GM18870 (cell line): ENCODE measurements around the gene LMAN1.

Experiments used
- ATAC-seq: cut with Tn5 transposase; IDR thresholded peaks from one replicate; pipeline ENCODE4 v1.9.1; 2021; ENCODE audit warnings: moderate library complexity; ENCODE audit not compliant: unreplicated experiment

The LMAN1 gene, protein sequence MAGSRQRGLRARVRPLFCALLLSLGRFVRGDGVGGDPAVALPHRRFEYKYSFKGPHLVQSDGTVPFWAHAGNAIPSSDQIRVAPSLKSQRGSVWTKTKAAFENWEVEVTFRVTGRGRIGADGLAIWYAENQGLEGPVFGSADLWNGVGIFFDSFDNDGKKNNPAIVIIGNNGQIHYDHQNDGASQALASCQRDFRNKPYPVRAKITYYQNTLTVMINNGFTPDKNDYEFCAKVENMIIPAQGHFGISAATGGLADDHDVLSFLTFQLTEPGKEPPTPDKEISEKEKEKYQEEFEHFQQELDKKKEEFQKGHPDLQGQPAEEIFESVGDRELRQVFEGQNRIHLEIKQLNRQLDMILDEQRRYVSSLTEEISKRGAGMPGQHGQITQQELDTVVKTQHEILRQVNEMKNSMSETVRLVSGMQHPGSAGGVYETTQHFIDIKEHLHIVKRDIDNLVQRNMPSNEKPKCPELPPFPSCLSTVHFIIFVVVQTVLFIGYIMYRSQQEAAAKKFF

GRCh38 chr18:59358712-59359575 is at the start of gene LMAN1:
Gene LMAN1, minus strand, starts transcription at chr18:59359265. Its CDS starts 21 bp downstream, at chr18:59359244.
- peak; percentile 71 for ATAC-seq

- peak; percentile 88 for ATAC-seq
Measured at GRCh38 chr18:59402432-59403090, 43.5 kb upstream of the LMAN1 start.

DNA sequence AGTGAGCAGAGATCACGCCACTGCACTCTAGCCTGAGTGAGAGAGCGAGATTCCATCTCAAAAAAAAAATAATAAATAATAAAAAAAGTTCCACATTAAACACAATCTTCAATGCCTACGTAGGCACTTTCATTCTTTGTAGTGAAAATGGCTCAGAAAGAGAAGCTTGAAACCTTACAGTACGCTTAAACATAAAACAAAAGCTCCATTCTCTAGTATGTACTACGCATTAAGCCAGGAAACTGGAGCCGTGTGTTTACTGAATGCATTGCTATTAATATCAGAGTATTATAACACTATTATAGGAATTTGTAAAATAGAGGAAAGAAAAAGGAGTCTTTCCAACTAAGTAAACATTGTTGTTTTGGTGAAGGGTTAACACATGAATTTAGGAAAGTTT is 41.3 kb upstream of the LMAN1 start:
- no peak for ATAC-seq

- no peak for ATAC-seq
Measured at GRCh38 chr18:59395226-59396175, 36.4 kb upstream of the LMAN1 start.

DNA sequence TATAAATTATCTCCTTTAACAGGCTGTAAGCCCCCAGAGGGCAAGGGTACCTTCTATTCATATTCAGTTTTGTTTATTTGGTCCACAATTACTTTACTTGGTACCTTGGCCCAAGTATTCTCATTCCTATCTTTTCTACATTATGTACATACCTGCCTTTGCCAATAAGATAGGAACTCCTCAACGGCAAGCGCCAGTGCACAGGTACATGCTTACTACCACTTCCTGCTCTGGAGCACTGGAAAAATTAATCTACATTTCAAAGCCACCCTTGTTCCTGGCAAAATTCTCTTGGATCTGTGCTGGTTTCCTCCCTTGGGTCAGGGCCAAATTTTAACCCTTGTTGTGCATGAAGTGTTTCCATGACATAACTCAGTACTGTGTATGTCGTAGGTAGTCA is 34.3 kb upstream of the LMAN1 start:
- ATAC-seq = no peak

- no peak for ATAC-seq
Measured at GRCh38 chr18:59388817-59389216, 29.8 kb upstream of the LMAN1 start.

DNA sequence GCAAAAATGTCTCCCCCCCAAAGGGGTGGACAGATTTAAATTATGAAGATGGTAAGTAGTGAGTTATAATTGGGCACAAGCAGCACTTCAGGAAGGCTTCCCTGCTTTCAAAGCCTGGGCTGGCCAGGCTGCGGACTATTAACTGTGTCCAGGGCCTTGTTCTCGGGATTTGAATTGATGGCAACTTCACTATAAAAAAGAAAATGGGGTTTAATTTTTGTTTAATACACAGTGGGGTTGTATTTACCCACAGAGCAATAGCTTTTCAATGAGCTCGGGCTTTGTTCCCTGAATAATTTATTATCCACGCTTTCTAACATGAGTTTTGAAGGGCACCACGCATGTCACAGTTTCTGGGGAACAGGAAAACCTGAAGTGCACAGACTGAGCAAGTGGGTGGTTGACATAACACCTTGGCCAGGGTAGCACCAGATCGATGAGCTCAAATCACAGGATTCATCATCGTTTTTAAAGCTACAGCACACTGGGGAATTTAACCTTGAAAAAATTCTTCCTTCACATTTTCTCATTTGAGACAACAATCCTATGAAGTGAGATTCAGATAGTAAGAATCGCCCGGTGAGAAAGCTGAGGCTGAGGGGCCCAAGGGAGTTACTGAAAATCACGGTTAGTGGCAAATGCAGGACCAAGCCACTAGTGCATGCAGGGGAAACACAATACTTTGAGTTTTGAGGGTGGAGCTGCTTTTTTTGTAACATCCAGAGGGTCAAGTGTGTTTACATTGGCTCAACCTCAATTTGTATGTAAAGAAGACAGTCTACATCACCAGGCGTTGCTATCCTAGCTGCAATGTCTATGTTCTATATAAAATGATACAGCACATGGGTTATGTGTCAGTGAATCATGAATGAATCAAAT is 28.9 kb upstream of the LMAN1 start:
- ATAC-seq = no peak

DNA sequence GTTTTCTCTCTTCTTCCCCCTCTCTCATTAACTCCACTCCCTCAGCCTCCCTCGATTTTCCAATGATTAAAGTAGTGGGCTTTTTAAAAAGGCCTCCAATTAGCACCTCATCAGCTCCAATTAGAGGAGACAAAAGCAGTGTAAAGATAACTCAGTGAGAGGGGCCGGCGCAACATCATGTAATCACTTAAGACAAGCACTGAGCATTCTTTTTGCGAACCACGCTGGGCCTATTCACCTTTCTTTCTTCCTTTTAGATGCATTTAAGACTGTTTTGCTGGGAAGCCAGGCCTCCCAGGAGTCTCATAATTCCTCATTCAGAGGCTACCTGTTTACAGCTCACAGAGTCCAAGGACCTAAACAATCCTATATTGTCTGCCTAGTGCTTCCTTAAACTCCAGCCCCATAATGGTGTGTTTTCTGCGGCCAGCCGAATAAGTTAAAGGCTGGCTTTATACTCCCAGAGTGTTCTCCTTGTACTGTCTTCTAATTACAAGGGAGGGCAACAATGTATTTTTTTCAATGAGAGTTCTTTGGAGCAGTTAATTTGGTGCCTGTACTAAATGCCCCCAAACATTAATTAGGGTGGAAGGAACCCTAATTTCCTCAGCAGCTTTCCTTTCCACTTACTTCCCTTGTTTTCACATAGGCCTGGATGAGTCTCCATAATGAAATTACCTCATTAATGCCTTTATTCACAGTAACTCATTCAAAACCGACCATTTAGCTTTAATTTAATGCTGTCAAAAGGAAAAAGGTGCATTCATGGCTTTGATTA is 28.0 kb upstream of the LMAN1 start:
- no peak for ATAC-seq

- no peak for ATAC-seq
Measured at GRCh38 chr18:59385191-59385590, 26.1 kb upstream of the LMAN1 start.

DNA sequence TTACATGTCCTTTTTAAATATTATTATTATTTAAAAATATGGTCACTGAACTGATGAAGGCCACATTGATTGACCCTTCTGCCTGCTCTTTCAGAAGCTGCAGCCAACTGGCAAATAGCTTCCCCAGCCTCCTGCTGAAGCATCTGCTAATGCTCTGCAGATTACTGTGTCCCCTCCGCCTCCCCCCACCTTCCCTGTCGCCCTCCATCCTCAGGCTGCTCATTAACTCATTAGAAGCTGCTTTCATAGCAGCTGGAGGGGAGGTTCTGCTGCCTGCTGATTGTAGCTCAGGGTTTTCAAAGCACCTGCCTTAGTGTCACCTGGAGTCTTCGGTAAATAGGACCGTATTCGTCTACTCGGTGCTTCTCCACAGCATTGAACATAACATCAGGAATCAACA is 24.8 kb upstream of the LMAN1 start:
- ATAC-seq = no peak

DNA sequence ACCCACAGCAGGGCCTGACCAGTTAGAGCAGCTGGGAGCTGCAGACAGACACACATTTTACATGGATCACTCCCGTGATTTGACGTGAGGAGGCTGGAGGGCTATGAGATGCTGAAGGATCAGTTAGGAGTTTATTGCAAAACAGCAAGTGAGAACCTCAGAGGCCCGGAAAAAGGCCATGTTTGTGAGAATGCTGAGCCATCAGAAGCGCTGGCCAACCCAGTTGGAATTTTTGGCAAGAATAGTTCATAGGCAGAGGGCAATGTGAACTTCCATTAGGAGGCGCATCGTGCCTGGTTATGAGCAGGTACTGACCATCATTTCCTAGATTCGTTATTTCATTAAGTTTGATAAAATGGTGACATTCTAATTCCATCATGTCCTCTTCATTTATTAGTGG is 23.3 kb upstream of the LMAN1 start:
- ATAC-seq = no peak

DNA sequence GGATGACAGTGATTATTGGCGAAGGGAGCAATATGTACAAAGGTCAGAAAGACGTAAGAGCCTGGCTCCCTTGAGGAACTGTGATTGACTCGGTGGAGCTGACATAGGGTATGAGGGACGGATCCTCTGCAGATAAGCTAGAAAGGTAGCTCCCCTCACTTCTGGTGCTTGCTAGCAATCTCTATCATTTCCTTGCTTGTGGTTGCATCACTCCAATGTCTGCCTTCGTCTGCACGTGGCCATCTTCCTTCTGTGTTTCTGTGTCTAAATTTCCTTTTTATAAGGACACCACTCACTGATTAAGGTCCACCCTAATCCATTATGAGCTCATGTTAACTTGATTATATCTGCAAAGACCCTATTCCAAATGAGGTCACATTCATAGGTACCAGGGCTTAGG is 22.9 kb upstream of the LMAN1 start:
- no peak for ATAC-seq

DNA sequence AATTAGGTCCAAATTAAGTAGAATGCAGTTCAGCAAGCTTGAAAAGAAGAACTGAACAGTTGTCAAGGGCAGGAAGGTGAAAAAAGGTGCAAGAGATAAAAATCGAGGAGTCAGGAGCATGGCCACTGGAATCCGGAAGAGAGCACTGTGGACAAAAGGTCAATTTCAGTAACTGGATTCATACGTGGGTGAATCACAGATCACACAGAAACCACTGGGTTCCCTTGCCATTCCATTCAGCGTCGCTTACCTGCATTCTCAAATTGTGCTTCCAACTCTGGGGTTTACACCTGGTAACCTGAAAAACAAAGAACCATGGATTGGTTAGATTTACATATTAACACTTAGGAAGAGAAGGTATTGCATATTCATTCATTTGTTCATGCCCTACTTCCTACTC is 21.6 kb upstream of the LMAN1 start:
- ATAC-seq = no peak

DNA sequence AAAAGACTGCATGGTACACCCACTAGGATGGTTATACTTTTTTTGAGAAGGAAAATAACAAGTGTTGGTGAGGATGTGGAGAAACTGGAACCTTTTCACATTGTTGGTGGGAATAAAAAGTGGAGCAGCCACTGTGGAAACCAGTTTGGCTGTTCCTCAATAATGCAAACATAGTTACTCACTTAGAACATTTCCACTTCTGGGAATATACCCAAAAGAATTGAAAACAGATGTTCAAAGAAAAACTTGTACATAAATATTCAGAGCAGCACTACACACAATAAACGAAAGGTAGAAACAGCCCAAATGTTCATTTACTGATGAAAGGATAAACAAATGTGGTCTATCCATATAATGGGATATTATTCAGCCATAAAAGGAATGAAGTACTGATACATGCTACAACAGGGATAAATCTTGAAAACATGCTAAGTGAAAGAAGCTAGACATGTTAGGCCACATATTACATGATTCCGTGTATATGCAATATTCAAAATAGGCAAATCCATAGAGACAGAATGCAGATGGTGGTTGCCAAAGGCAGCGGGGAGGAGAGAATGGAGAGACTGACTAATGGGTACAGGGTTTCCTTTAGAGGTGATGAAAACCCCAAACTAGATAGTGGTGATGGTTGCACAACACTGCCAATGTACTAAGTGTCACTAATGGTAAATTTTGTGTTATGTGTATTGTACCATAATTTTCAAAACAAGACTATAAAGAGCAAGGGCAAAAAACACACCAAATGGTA is 20.9 kb upstream of the LMAN1 start:
- no peak for ATAC-seq

DNA sequence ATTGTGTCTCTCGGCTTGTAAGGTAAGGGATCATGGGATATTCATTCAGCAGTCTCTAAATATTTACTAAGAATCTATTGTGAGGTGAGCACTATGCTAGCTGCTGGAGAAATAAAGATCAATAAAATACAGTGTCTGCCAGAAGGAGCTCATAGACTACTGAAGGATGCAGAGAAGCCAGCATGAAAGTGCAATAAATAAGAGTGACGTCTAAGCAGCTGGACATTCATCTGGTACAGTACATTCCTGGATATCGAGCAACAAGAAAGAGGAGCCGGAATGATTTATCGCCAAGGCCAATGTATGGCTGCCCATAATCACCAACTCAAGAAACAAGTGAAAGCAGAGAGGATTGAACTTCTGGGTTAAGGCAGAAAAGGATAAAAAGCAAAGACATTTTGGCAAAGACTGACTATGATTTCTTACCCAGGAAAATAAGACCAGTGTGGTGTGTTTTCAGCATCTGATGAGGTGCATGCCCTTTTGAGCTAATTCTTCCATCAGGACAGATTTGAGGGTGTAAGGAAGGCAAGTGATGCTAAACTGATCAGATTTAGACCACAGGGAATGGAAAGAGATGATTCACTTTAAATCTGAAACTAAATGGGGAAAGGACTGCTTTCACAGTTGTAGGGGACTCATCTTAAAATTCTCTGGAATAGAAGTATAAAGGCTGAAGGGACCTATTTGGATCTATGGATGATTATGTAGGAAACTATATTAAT is 18.7 kb upstream of the LMAN1 start:
- ATAC-seq = no peak

DNA sequence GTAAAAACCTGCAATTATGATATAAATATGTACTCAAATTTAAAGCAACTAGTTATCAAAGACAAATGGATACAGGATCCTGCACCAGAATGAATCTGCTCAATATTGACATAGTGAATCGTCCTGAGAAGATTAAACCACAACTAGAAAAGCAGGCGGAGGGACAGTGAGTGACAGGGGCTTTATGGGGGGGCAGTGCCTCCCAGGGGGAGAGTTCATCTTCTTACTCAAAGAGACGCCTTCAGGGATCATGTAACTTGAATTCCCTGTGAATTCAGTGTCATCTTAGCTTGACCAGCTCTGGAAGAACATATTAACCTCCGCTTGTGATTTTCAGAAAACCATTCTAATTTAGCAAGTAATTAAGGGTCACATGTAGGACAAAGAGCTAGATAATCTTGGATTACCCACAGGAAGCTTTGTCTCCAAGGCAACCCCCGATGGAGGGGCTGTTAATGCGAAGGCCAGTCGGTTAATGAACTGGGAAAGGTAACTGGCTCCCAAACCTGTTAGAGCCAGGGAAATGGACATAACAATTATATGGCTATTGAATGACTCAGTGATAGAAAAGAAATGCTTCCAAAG is 17.4 kb upstream of the LMAN1 start:
- no peak for ATAC-seq

DNA sequence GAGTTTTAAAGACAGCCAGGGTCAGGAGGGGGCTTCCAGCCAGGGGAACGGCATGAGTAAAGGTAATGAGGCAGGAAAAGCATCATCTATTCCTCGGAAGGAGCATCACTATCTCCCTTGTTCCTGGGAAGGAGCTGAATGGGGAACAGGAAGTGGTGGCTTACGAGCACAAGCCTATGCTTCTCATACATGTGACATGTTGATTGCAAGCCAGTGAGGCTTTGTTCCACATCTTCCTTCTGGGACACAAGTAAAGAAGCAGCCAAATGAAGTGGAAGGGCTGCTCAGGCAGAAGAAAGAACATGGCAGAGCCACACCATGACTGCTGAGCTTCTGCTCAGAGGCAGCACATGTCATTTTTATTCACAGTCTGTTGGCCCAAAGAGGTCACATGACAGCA is 15.1 kb upstream of the LMAN1 start:
- ATAC-seq = no peak
